ENCODE data around the gene SSTR5.

The SSTR5 gene

GRCh38 chr16:1102921-1103635 lies 30.5 kb downstream of the SSTR5 start:
- peak; percentile 85 for DNase-seq (ENCODE audit: low spot score)

GRCh38 chr16:1103636-1103980 lies 31.1 kb downstream of the SSTR5 start:
- DNase-seq (ENCODE audit: low spot score), result no peak

- peak; percentile 94 for DNase-seq (ENCODE audit: low spot score)
These were observed 33.5 kb downstream of the SSTR5 start for GRCh38 chr16:1105888-1106620.

GRCh38 chr16:1106659-1107058 lies 34.1 kb downstream of the SSTR5 start:
- no peak for DNase-seq (ENCODE audit: low spot score)

GRCh38 chr16:1107141-1107540 lies 34.6 kb downstream of the SSTR5 start:
- DNase-seq (ENCODE audit: low spot score), result no peak

- DNase-seq (ENCODE audit: low spot score), result no peak
These were observed 35.2 kb downstream of the SSTR5 start for GRCh38 chr16:1107731-1108130.

GRCh38 chr16:1108299-1109252 lies 36.0 kb downstream of the SSTR5 start:
- no peak for DNase-seq (ENCODE audit: low spot score)

- DNase-seq (ENCODE audit: low spot score), result no peak
These were observed 37.1 kb downstream of the SSTR5 start for GRCh38 chr16:1109648-1110047.

GRCh38 chr16:1112506-1113184 lies 40.1 kb downstream of the SSTR5 start:
- DNase-seq (ENCODE audit: low spot score), result no peak

GRCh38 chr16:1113489-1113888 lies 40.9 kb downstream of the SSTR5 start:
- DNase-seq (ENCODE audit: low spot score), result no peak

- no peak for DNase-seq (ENCODE audit: low spot score)
These were observed 41.5 kb downstream of the SSTR5 start for GRCh38 chr16:1113889-1114526.

GRCh38 chr16:1116693-1117077 lies 44.1 kb downstream of the SSTR5 start:
- no peak for DNase-seq (ENCODE audit: low spot score)

- DNase-seq (ENCODE audit: low spot score), result no peak
These were observed 44.8 kb downstream of the SSTR5 start for GRCh38 chr16:1117176-1117900.

GRCh38 chr16:1117926-1118325 lies 45.4 kb downstream of the SSTR5 start:
- DNase-seq (ENCODE audit: low spot score), result no peak

- no peak for DNase-seq (ENCODE audit: low spot score)
These were observed 46.6 kb downstream of the SSTR5 start for GRCh38 chr16:1119129-1119528.

GRCh38 chr16:1119766-1120576 lies 47.4 kb downstream of the SSTR5 start:
- no peak for DNase-seq (ENCODE audit: low spot score)

- DNase-seq (ENCODE audit: low spot score), result no peak
These were observed 48.0 kb downstream of the SSTR5 start for GRCh38 chr16:1120577-1120941.

- no peak for DNase-seq (ENCODE audit: low spot score)
These were observed 48.5 kb downstream of the SSTR5 start for GRCh38 chr16:1121009-1121408.

GRCh38 chr16:1121601-1122397 lies 49.3 kb downstream of the SSTR5 start:
- no peak for DNase-seq (ENCODE audit: low spot score)

Measured in HuH-7.5 (cell line).